IMR-90 (cell line): ENCODE data around the gene SRBD1. TPM values are rescaled to one million over a fixed set of nuclear protein-coding genes. Genes with fewer than 3 reads are reported as not detected.

Experiments used
- ATAC-seq: fragments of 200-7000 bp; cut with Tn5 transposase; 2 replicates; pipeline ENCODE4 v1.9.1; 2020; ENCODE audit warnings: low read depth, mild to moderate bottlenecking, moderate library complexity
- BruUV-seq: library from RNA; stranded (reverse); fragments of 400-500 nt; replicated peaks from 2 replicates; lab custom pipeline; 2021; lab: Mats Ljungman, UMichigan
- CTCF ChIA-PET: fragments of 300-600 bp; formaldehyde crosslinking; extraction: SDS; loops from one replicate; lab custom pipeline; 2021; ENCODE audit warnings: antibody characterized with exemption; lab: Yijun Ruan, JAX
- POLR2A ChIA-PET: fragments of 300-600 bp; sonication (Branson Sonifier 250); formaldehyde crosslinking; loops from one replicate; lab custom pipeline; 2022; ENCODE audit warnings: antibody characterized with exemption; ENCODE audit not compliant: unreplicated experiment; lab: Charles Lee
- DNase-seq: peaks from one replicate; pipeline ENCODE4 v3.0.0; 2013
- H2AFZ ChIP-seq: replicated peaks from 2 replicates; pipeline ENCODE3; 2013; ENCODE audit warnings: low read length, mild to moderate bottlenecking; ENCODE audit not compliant: poor library complexity
- H2AK5ac ChIP-seq: 2 replicates; pipeline ENCODE4 v1.6.1; 2013; ENCODE audit warnings: low read depth, low read length, inconsistent platforms
- H2AK9ac ChIP-seq: replicated peaks from 2 replicates; pipeline ENCODE3; 2013; ENCODE audit warnings: mild to moderate bottlenecking, low read depth, low read length, moderate library complexity; ENCODE audit not compliant: poor library complexity
- H2BK120ac ChIP-seq: 2 replicates; pipeline ENCODE4 v1.6.1; 2013; ENCODE audit warnings: low read depth, low read length, inconsistent platforms
- H2BK15ac ChIP-seq: 3 replicates; pipeline ENCODE4 v1.6.1; 2013; ENCODE audit warnings: low read depth, low read length, inconsistent platforms
- H2BK20ac ChIP-seq: 2 replicates; pipeline ENCODE4 v1.6.1; 2013; ENCODE audit warnings: low read depth, mild to moderate bottlenecking, inconsistent platforms, low read length, moderate library complexity
- H2BK5ac ChIP-seq: 2 replicates; pipeline ENCODE4 v1.6.1; 2013; ENCODE audit warnings: mild to moderate bottlenecking, low read depth, low read length, inconsistent platforms; ENCODE audit not compliant: poor library complexity, severe bottlenecking
- H3K14ac ChIP-seq: replicated peaks from 2 replicates; pipeline ENCODE4 v1.6.1; 2013; ENCODE audit warnings: low read depth, low read length, inconsistent platforms
- H3K18ac ChIP-seq: 2 replicates; pipeline ENCODE4 v1.6.1; 2013; ENCODE audit warnings: low read depth, low read length, control low read depth
- H3K23ac ChIP-seq: 2 replicates; pipeline ENCODE4 v1.6.1; 2013; ENCODE audit warnings: low read depth, low read length, inconsistent platforms
- H3K27ac ChIP-seq: 2 replicates; pipeline ENCODE4 v1.5.1; 2013; ENCODE audit warnings: mild to moderate bottlenecking, control low read depth, low read length; ENCODE audit not compliant: insufficient read depth
- H3K27me3 ChIP-seq: 2 replicates; pipeline ENCODE4 v1.6.1; 2013; ENCODE audit warnings: low read length; ENCODE audit not compliant: control insufficient read depth, insufficient read depth
- H3K36me3 ChIP-seq: 2 replicates; pipeline ENCODE4 v1.6.1; 2013; ENCODE audit warnings: low read length, mixed read lengths; ENCODE audit not compliant: control insufficient read depth, insufficient read depth
- H3K4ac ChIP-seq: 2 replicates; pipeline ENCODE4 v1.6.1; 2013; ENCODE audit warnings: low read depth, low read length, inconsistent platforms
- H3K4me1 ChIP-seq: 2 replicates; pipeline ENCODE4 v1.6.1; 2013; ENCODE audit warnings: low read length, mixed read lengths; ENCODE audit not compliant: control insufficient read depth, insufficient read depth
- H3K4me2 ChIP-seq: 2 replicates; pipeline ENCODE4 v1.6.1; 2013; ENCODE audit warnings: low read depth, mild to moderate bottlenecking, control low read depth, low read length, moderate library complexity
- H3K4me3 ChIP-seq: 2 replicates; pipeline ENCODE4 v1.5.1; 2013; ENCODE audit warnings: low read depth, mild to moderate bottlenecking, control low read depth, low read length, moderate library complexity; ENCODE audit not compliant: insufficient read depth
- H3K56ac ChIP-seq: 2 replicates; pipeline ENCODE4 v1.6.1; 2013; ENCODE audit warnings: low read length, inconsistent platforms; ENCODE audit not compliant: insufficient read depth; ENCODE audit errors: extremely low read depth
- H3K79me1 ChIP-seq, 2 experiments: 2 replicates each; pipeline ENCODE4 v1.6.1; 2013; ENCODE audit warnings: low read length in 2 of 2, inconsistent platforms in 1 of 2, low read depth in 1 of 2
- H3K9ac ChIP-seq: 2 replicates; pipeline ENCODE4 v1.6.1; 2013; ENCODE audit warnings: low read depth, low read length, control low read depth
- H3K9me1 ChIP-seq: 2 replicates; pipeline ENCODE4 v1.6.1; 2013; ENCODE audit warnings: low read length, inconsistent platforms; ENCODE audit not compliant: insufficient read depth
- H3K9me3 ChIP-seq: 2 replicates; pipeline ENCODE4 v1.6.1; 2013; ENCODE audit warnings: low read length; ENCODE audit not compliant: control insufficient read depth, insufficient read depth
- H4K20me1 ChIP-seq: 2 replicates; pipeline ENCODE4 v1.6.1; 2013; ENCODE audit warnings: low read length, inconsistent platforms; ENCODE audit not compliant: insufficient read depth
- H4K5ac ChIP-seq: 2 replicates; pipeline ENCODE4 v1.6.1; 2013; ENCODE audit warnings: mild to moderate bottlenecking, low read depth, low read length, control low read depth
- H4K8ac ChIP-seq, 2 experiments: 2 replicates each; pipeline ENCODE4 v1.6.1; 2013; ENCODE audit warnings: low read depth in 2 of 2, low read length in 2 of 2, control low read depth in 1 of 2, inconsistent platforms in 1 of 2
- H4K91ac ChIP-seq: 2 replicates; pipeline ENCODE4 v1.6.1; 2013; ENCODE audit warnings: low read depth, low read length, inconsistent platforms; ENCODE audit not compliant: insufficient read depth
- CEBPB ChIP-seq: IDR thresholded peaks from 2 replicates; pipeline ENCODE4 v1.6.1; 2012; ENCODE audit warnings: low read depth, low read length, improper control_type of control experiment
- CHD1 ChIP-seq: IDR thresholded peaks from 2 replicates; pipeline ENCODE4 v1.6.1; 2012; ENCODE audit warnings: low read depth, low read length, improper control_type of control experiment
- FOS ChIP-seq: fragments of 150-350 bp; IDR thresholded peaks from 2 replicates; pipeline ENCODE4 v1.6.1; 2016; ENCODE audit warnings: low read depth, low read length
- MAZ ChIP-seq: IDR thresholded peaks from 2 replicates; pipeline ENCODE4 v1.6.1; 2012; ENCODE audit warnings: low read depth, mild to moderate bottlenecking, low read length, improper control_type of control experiment, moderate library complexity, borderline replicate concordance
- POLR2A ChIP-seq: IDR thresholded peaks from 2 replicates; pipeline ENCODE4 v1.6.1; 2012; ENCODE audit warnings: mild to moderate bottlenecking, low read depth, low read length
- SMC3 ChIP-seq: fragments of 150-350 bp; IDR thresholded peaks from 2 replicates; pipeline ENCODE4 v1.6.1; 2016; ENCODE audit warnings: low read depth, mild to moderate bottlenecking, antibody characterized with exemption, low read length, moderate library complexity
- WGBS, 2 experiments: methylation state at CpG; one replicate each; pipeline versions ENCODE4 v1.1.5 to v1.1.7; 2013; ENCODE audit warnings: missing lambda C conversion rate in 2 of 2; ENCODE audit not compliant: insufficient read length in 1 of 2; ENCODE audit errors: extremely low coverage in 2 of 2; 5-methylcytosine and 5-hydroxymethylcytosine counted together
- dilution Hi-C: fragments of 300-500 bp; cut with HindIII; formaldehyde crosslinking; loops from one replicate; pipeline ENCODE4 v1.14.3; 2018; ENCODE audit warnings: low sequenced_read_pairs; ENCODE audit not compliant: unreplicated experiment
- in situ Hi-C: fragments of 300-500 bp; cut with MboI; formaldehyde crosslinking; loops from 3 replicates; pipeline ENCODE4 v1.14.3; 2019; ENCODE audit warnings: low sequenced_read_pairs, inconsistent platforms, mixed read lengths
- intact Hi-C: fragments of 100-400 bp; cut with micrococcal nuclease; formaldehyde crosslinking; loops from 2 replicates; pipeline ENCODE4 v1.10.0; 2022
- polyA plus RNA-seq, 3 experiments: library from polyadenylated mRNA; depleted of rRNA; stranded (reverse); fragments of >200 nt; gene quantifications; 2 replicates each; pipeline ENCODE4 v1.2.3, GENCODE V29; 2012; ENCODE audit warnings: low replicate concordance in 1 of 3
- total RNA-seq: library from RNA; depleted of rRNA; stranded (reverse); fragments of >200 nt; gene quantifications from 2 replicates; pipeline ENCODE4 v1.2.3, GENCODE V29; 2012

The SRBD1 gene
- total and polyA plus RNA-seq, 2 of the 4 experiments (the other 2 are of a cell fraction), result 3.5 to 14.7 TPM

DNA sequence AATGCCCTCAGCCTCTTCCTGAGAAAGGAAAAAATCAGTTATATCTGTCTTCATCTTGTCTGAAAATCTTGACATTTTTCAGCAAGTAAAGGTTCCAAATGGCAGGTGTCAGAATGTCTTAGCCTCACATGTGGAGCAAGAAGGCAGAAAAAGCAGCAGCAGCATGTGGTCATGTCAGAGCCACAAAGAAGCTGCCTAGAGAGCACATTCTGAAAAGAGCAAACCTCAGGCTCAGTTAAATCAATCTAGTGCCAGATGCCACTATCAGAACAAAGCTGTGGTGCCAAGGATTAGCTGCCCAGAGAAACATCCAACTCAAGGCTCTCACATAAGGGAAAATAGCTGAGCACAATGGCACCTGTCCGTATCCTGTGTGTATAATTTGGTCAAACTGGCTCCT is 105.9 kb downstream of the SRBD1 start:
- H2AFZ ChIP-seq, result no peak overlapping the region
- no peak overlapping the region for H2AK5ac ChIP-seq
- no peak overlapping the region for H4K91ac ChIP-seq
- H3K18ac ChIP-seq, result no peak overlapping the region
- H3K27ac ChIP-seq, result no peak overlapping the region
- no peak overlapping the region for H2BK5ac ChIP-seq
- H3K9me1 ChIP-seq, result no peaks in the 10 kb centered on the region
- H3K9ac ChIP-seq, result no peak overlapping the region
- H3K4ac ChIP-seq, result no peak overlapping the region
- H4K8ac ChIP-seq, result no peak overlapping the region
- H2BK20ac ChIP-seq, result no peak overlapping the region
- no peak overlapping the region for H3K4me3 ChIP-seq
- no peaks in the 10 kb centered on the region for H3K79me1 ChIP-seq
- H2AK9ac ChIP-seq, result no peak overlapping the region
- dilution Hi-C loops, result no loop called here
- no peak overlapping the region for H2BK15ac ChIP-seq
- WGBS, 2 experiments, result no CpG with 5 or more reads among the region's 1 CpG
- no TSS peak for BruUV-seq
- no peaks in the 10 kb centered on the region for H3K36me3 ChIP-seq
- no peak overlapping the region for H3K23ac ChIP-seq
- H3K27me3 ChIP-seq, result no peaks in the 10 kb centered on the region
- no peak overlapping the region for H3K4me2 ChIP-seq
- no peak overlapping the region for H3K56ac ChIP-seq
- intact Hi-C loops, result no loop called here
- no peak for DNase-seq
- ChIA-PET CTCF (no interaction called here), POLR2A (no interaction called here)
- H3K4me1 ChIP-seq, result no peaks in the 10 kb centered on the region
- no peak overlapping the region for H4K5ac ChIP-seq
- no peak for ATAC-seq
- H4K20me1 ChIP-seq, result no peaks in the 10 kb centered on the region
- in situ Hi-C loops, result no loop called here
- no peak overlapping the region for H3K14ac ChIP-seq
- H2BK120ac ChIP-seq, result no peak overlapping the region
- TF ChIP-seq CHD1 (no peak), POLR2A (no peak), CEBPB (no peak), MAZ (no peak), SMC3 (no peak), FOS (no peak)
- H3K9me3 ChIP-seq, result no peaks in the 10 kb centered on the region; the same call in 1 of the 2 replicates
